Measurements from ENCODE around the gene PREX1.
"Not testable (repeated sequence)": the region's sequence is repeated elsewhere in the genome, so short reads cannot be mapped to it uniquely, and the experiment has no call there.

Gene PREX1

DNA sequence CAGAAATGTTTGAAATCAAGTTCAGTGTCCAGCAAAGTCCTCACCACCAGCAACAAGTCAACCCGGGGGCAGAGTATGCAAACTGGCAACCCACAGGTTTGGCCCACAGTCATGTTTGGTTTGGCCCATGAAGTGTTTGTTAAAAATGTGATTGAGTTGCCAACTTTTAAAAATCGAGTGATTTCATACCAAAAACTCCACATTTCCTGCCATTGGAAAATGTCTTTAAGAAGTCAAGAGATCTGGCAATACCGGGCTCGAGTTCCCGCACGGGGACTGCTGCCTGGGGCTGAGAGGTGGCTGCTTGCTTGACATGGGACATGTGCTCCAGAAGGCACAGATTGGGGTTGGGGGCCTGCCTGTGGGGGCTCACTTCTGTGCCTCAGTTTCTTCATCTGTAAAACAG lies 36.1 kb downstream of the PREX1 start:
- DNase-seq: no peak

DNA sequence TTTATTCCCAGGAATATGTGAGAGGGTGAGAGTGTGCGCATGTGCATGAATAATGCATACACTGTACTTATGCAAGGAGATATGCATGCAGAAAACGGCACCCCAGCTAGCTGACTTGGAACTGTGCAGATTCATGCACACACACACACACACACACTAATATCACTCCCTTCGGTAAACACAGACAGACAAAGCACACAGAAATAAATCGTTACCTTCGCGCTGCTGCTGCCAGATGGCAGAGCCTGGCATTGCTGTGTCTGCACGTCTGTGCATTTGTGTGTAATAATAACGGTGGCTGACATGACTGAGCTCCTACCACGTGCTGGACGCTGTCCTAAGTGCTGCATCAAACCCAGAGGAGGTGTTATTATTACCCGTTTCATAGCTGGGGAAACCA lies 36.8 kb downstream of the PREX1 start:
- no peak for DNase-seq

DNA sequence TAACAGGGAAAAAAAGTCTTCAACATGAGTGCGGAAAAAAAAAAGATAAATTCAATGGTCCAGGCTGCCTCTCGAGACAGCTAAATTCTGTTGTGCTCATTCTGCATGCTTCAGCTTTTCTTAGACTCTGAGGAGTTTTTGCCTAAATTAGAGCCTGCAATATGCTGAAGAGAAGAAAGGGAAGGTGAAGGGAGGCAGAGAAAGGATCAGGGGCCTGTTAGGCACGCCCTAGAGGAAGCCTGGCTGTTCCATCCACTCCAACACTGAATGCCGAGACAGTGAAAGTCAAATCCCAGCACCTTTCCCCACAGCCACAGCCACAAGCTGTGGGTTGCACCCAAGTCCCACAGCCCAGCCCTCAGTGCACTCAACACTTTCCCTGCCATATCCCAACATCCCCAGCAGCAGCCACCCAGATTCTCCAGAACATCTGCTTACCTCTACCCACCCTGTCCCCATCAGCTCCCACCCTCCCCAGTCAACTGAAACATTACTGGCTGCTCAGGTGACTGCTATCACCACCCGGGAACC lies 37.3 kb downstream of the PREX1 start:
- DNase-seq: no peak

DNA sequence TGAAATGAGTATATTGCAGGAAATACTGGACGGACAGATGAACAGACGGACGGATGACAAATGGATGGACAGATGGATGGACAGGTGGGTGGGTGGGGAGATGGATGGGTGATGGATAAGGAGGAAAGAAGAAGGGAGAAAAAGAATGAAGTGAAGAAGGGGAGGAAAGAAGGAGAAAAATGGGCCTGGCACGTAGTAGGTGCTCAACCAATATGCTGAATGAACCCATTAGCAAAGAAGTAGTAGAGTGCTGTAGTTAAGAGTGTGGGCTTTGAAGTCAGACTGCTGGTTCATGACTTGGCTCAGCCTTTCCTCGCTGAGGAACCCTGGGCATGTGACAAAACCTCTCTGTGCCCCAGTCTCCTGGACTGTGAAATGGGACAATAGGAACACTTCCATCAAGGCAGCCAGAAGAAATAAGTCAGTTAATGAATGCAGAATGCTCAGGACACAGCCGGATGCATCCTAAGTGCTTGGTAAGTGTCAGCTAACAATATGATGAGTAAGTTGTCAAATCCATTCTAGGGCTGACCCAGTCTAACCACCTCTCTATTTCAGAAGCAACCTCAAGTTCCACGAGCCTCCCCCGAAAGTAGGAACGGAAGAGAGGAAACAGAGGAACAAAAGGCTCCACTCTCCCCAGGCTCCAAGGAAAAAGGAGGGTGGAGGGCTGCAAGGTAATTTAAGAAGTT lies 37.9 kb downstream of the PREX1 start:
- no peak for DNase-seq

DNA sequence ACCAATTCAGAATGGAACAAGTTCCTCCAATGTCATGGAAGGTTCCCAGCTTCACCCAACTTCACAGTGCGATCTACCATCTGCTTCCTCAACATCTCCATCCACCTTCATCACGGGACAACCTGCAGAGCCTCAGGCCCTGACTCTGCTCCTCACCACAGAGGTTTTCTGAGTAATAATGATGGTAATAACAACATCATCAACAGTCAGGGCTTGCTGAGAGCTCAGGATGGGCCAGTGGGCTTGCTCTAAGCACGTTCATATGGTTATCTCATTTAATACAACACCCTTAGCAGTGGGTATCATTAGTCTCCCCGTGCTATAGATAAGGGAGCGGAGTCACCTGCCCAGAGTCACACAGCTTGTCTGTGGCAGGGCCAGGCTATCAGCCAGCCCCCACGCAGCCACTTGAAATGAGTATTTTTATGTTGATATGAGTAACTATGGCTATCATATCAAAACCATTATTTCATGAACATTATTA lies 38.6 kb downstream of the PREX1 start:
- no peak for DNase-seq

DNA sequence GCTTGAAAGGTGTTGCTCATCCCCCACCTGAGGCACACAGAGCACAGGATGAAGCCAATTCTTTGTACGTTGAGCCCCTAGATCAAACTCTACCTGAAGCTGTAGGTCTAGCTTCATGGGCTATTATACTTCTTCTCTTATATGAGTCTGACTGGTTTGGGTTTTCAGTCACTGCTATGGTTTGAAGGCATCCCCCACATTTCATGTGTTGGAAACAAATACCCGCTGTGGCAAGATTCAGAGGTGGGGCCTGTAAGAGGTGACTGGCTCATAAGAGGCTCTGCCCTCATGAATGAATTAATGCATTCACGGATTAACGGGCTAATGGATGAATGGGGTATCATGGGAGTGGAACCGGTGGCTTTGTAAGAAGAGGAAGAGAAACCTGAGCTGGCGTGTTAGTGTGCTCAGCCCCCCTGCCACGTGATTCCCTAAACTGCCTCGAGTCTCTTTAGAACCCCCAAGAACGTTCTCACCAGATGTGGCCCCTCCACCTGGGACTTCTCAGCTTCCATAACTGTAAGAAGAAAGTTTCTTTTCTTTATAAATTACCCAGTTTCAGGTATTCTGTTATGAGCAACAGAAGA lies 39.2 kb downstream of the PREX1 start:
- no peak for DNase-seq

DNA sequence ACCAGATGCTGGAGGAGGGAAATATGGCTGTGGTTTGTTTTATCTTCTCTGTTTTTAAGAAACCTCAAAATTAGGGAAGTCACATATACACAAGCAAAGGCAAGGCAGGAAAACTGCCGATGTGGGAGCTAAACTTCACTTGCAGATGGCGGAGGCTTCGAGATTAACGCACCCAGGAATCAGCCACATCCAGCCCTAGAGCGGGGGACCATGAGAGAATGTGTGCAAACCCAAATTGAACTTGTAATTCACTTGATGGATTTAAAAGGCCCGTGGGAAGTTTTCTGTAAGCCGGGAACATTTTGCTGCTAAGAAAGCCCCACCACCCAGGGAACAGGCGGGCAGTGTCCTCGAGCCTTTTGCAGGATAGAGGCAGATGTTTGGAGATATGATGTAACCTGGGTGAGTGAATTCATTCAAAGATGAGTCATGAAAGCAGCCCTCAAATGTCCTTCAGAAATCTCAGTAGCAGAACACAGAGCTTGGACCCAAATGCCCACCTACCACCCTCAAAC lies 39.9 kb downstream of the PREX1 start:
- DNase-seq: no peak

DNA sequence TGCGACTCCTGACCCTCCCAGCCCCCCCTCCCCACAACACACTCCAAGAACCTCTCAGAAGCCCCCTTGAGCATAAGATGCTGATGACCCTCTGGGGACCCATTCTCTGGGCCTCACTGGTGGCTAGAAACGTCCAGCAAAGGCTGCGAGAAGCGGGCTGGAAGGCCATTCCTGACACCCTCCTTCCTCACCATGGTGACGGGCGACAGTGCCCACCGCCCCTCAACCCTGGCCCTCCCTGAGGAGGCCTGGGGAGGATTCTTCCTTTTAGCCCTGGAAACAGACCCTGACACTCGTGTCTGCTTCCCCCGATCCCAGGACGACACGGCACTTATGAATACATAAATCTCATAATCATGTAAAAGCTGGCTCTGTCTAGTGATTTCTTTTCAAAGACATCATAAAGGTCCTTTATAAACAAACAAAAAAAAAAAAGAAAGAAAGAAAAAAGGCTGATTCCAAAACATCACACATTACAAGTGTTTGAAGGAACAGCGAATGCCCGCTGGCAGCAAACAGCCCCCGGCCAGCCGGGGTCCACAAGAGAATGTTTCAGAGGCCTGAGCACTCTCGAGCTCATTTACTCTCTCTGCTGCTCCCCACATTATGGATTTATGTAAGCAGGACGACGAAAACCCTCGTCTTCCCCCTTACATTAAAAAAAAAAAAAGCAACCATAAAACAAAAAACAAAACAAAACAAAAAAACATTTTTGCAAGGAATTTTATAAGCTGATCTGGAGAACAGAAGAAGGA lies 40.7 kb downstream of the PREX1 start:
- no peak for DNase-seq

DNA sequence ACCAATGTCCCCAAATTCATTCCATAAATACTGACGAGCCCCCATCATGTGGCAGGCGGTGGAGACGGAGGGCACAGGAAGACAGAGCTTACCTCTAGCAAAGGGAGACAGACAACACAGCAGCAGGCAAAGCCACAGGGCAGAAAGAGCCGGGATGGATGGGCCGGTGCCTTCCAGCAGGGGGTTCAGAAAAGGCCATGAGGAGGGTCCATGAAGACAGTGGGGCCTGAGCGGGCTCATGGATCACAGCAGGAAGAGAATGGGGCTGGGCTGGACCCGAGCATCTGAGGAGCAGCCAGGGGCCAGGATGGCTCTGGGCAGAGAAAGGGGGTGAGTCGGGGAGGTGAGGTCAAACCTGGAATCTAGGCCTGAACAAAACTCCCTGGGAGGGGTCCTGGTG lies 42.0 kb downstream of the PREX1 start:
- DNase-seq: no peak

DNA sequence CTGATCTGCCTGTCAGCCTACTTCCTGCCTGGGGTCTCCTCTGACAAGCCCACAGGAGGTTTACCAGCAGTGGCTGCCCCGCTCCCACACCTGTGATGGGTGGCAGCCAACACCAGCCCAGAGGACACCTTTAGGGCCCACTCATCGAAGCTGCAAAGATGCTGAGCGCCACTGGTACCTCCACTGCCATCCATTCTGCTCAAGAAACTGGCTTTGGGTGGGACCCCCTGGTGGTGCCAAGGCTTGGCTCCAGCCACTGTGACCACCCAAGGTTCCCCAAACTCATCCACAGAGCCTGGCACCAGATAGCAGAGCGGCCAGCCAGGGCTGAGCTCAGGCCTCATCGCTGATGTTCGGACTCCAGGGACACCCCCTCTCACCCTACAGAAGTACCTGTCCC lies 42.5 kb downstream of the PREX1 start:
- DNase-seq: no peak

DNA sequence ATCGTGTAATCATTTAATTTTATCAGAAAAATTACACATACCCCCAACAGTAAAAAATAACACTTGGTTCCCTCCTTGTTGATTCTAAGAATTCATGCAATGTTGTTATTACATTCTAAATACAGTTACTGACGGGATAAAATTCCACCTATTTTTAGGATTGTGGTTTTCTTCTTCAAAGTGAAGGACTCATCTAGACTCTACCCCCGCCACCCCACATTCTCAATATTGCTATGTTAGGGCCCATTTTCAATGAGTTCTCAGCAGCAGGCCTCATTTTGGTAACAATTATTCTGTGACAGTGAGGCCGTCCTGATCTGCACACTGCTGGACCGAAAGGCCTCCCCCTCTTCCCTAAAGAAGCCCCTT lies 43.5 kb downstream of the PREX1 start:
- no peak for DNase-seq

DNA sequence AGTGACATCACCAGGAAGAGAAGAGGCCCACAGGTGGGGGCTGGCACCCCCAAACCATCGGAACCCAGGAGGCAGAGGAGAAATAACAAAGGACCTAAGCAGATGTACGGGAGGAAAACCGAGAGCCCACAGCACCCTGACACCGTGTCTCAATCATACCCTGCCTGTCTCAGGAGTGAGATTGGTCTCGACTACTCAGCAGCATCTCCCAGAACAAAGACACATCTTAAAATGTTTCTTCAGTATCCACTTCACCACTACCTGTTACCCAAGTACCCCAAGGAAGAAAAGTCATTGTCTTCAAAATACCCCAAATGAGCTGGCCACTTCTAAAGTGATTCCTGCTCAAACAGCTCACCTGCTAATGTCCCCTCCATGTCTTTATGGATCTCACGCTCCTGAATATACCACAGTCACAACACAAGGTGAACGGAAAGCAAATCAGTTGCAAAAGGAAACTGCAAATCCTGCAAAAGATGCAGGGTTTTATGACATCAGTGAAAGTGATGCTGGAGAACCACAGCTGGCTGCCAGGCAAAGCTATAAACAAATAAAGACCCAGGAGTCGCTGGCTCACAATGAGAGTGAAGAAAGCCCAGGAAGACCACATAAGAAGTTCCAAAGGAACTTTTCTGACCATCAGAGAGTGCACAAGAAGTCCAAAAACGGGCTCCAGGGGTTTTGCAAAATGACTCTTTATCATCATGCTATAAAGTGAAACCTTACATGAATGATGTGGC lies 44.1 kb downstream of the PREX1 start:
- DNase-seq: peak; percentile 30

DNA sequence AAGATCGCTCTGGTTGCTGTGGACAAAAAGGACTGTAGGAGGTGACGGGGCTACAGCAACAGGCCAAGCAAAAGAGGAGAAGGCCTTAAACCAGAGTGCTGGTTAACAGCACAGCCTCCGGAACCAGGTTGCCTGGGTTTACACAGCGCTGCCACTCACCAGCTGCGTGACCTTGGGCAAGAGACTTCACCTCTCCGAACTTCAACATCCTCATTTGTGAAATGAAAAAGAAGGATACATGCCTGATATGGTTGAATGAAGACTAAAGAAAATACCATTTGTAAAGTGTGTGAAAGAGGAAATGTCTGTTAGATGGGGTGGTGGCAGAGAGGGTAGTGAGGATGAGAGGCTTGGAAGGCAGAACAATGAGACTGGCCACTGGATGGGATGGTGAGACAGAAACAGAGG lies 44.9 kb downstream of the PREX1 start:
- DNase-seq: no peak

DNA sequence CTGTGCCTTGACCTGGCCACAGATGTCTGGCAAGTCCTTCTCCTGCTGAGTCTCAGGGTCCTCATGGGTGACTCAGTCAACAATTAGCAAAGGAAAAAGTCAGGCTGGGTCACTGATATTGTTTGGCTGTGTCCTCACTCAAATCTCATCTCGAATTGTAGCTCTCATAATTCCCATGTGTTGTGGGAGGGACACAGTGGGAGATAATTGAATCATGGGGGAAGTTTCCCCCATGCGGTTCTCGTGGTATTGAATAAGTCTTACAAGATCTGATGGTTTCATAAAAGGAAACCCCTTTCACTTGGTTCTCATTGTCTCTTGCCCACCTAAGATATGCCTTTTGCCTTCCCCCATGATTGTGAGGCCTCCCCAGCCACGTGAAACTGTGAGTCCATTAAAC lies 45.7 kb downstream of the PREX1 start:
- DNase-seq: no peak

DNA sequence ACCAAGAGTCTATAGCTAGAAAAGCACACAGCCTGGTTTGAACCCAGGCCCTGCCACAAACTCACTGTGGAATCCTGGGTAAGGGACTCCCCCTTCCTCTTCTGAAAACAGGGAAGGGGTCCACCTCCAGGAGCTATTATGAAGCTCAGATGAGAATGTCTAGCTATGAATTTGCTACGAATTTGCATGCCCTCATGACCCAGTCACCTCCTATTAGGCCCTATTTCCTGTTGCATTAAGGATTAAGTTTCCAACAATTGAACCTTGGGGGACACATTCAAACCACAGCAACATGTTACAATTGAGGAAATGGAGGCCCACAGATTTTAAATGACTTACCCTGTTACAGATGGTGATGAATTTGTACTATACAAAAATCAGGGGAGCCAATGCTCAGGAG lies 46.2 kb downstream of the PREX1 start:
- no peak for DNase-seq

DNA sequence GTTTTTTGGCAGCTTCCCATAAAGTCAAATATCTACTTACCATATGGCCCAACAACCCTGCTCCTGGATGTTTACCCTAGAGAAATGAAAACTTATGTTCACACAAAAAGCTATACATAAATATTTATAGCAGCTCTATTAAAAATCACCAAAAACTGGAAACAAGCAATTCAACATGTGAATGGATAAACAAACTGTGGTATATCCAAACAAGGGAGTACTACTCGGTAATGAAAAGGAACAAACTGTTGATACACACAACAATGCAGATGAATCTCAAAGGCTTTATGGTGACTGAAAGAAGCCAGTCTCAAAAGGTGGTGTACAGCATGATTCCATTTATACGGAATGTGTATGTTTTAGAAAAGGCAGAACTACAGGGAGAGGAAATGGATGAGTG lies 48.4 kb downstream of the PREX1 start:
- no peak for DNase-seq

DNA sequence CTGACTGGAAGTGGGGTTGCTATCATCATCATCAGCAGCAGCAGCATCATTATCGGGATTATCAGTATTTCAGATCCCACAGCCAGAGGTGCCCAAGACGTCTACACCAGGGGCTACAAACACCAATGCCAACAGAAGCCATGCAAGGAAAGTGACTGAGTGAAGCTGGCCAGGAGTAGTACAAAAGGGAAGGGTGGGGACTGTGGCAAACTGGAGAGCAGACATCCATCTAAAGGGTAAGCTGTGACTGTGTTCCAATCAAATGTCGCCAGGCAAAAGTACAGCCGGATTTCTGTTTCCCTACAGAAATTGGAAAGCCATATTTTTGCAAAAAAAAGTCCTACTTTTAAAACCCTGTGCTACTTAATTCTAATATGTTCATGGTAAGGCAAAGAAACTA lies 50.0 kb downstream of the PREX1 start:
- DNase-seq: no peak

DNA sequence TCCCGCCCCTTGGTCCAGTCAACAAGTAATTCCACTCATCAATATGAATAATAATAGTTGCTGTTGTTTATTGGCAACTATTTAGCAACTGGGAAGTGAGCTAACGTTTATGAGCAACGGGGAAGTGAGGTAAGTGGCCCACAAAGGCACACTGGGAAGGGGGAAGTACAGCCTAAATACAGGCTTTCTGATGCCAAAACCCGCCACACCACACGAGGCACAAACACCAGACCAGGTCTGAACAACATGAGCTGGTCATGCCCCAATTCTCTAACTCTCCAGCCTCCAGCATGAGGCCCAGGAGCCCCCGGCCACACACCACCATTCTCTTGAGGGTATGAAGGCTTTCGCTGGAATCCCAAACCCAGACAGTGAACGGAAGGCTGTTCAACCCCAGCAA lies 50.8 kb downstream of the PREX1 start:
- DNase-seq: no peak

DNA sequence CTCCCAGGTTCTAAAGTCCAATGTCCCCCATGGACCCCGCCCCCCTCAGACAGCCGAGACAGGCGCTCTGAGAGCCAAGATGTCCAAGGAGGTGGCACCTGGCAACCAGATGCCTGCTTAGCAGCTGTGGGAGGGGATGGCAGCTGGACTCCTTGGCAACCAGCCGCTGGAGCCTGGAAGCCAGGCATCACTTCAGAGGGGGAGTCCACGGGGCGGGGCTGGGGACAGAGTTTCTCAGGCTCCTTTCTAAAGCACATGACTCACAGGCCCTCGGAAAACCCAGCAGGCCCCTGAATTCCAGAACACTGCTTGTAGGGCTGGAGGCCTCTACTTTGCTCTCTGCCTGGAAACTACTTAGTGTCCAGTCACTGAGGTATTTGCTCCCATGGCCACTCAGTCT lies 51.5 kb downstream of the PREX1 start:
- DNase-seq: no peak

DNA sequence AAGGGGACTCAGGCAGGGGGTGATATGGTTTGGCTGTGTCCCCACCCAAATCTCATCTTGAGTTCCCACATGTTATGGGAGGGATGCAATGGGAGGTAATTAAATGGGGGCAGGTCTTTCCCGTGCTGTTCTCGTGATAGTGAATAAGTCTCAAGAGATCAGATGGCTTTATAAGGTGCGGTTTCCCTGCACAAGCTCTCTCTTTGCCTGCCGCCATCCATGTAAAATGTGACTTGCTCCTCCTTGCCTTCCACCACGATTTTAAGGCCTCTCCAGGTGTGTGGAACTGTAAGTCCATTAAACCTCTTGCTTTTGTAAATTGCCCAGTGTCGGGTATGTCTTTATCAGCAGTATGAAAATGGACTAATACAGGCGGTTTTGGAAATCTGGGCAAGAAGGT lies 52.3 kb downstream of the PREX1 start:
- not testable (repeated sequence) for DNase-seq

DNA sequence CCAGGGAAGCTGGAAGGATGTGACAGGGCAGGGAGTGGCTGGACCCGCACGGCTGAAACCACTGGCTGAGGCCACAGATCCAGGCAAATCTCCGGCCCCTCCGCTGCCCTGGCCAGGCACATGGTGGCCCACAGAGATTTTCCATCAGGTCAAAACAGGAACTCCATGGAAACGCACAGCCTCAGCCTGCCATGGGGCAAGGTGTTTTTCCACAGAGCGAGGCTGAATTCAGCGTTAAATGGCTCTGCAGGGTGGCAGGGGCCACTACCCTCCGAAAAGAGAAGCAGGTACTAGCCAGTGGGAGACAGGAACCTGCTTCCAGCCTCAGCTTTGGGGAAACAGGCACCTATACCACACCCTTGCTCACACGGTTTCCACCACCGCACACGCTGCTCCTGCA lies 53.1 kb downstream of the PREX1 start:
- DNase-seq: no peak

DNA sequence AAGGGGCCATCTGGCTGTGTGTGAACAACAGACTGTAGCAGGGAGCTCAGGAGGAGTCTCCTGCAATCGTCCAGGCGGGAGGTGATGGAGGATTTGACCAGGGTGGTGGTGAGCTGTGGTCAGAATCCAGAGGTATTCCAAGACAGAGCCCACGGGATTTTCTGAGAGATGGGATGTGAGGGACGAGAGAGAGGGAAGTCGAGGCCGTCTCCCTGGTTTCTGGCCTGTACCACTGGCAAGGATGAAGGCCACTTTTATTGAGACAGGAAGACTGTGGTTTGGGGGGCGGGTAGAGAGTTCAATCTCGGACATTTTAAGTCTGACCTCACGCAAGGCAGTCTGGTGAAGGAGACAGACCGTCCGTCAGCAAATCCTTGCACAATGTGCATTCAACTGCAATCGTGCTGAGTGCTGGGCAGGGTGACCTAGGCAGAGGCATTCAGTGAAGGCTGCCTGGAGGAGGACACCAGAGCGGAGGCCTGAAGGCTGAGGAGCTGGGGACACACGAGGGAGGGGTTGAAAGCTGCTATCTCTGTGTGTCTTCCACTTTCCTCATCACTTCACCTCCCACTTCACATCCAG lies 53.9 kb downstream of the PREX1 start:
- no peak for DNase-seq
